GM19099 (cell line): ENCODE data around the gene ARL2.

Experiments used
- POLR2A ChIP-seq: IDR thresholded peaks from 3 replicates; pipeline ENCODE4 v1.6.1; 2011; ENCODE audit warnings: low read depth; ENCODE audit not compliant: insufficient read length; ENCODE audit errors: extremely low read depth

ARL2 gene

GRCh38 chr11:65035579-65035978 lies 21.6 kb downstream of the ARL2 start:
- no peak for TF ChIP-seq POLR2A

DNA sequence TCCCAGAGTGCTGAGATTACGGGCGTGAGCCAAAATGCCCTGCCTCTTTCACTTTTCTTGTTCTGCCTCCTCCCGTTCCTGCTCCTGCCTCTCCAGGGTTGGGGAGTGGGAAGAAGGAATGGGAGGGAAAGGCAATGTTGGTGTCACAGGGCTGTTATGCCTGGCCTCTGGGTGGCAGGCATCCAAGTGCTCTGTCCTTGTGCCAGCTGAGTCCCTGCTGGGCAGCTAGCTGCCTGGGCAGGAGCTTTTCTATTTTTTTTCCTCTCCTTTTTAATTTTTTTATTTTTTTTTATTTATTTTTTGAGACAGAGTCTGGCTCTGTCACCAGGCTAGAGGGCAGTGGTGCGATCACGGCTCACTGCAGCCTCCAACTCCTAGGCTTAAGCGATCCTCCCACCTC lies 23.0 kb downstream of the ARL2 start:
- no peak for TF ChIP-seq POLR2A

DNA sequence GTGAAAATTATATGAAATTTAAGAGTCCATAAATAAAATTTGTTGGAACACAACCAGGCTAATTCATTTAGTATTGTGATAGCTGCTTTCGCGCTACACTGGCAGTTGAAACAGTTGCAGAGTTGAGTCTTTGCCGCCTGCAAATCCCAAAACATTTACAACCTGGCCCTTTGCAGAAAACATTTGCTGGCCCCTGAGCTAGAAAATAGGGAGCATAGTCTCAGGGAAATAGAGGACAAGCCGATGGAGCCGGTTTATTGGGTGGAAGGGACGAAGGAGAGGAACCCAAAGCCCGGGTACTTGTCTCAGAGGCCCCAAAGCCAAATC lies 26.5 kb downstream of the ARL2 start:
- no peak for TF ChIP-seq POLR2A

DNA sequence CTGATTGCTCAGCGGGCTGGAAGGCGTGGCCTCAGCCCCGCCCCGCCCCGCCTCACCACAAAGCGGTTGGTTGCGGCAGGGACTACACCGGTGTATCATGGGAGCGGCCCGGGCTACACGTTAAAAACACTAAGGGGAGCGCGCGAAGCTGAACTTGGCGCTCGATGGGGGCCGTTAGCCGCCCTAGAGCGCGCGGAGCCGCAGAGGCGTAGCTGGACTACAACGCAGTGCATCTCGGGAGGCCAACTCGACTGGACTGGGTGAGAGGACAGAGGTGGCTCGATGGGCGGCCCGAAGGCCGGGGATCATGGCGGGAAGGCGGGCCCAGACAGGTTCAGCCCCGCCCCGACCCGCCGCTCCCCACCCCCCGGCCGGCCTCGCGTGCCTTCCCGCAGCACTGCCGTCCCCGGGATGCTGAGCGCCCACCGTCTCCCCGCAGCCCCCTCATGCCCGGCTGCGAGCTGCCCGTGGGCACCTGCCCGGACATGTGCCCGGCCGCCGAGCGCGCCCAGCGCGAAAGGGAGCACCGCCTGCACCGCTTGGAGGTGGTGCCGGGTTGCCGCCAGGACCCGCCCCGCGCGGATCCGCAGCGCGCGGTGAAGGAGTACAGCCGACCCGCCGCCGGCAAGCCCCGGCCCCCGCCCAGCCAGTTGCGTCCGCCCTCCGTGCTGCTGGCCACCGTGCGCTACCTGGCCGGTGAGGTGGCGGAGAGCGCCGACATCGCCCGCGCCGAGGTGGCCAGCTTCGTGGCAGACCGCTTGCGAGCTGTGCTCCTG lies 27.1 kb downstream of the ARL2 start, which contains the start of gene SAC3D1:
SAC3D1 (plus strand) TSS at position 364 of the 776 bp plus-strand sequence; CDS start at position 447, 83 bp downstream.
- peak; percentile 56 for TF ChIP-seq POLR2A

DNA sequence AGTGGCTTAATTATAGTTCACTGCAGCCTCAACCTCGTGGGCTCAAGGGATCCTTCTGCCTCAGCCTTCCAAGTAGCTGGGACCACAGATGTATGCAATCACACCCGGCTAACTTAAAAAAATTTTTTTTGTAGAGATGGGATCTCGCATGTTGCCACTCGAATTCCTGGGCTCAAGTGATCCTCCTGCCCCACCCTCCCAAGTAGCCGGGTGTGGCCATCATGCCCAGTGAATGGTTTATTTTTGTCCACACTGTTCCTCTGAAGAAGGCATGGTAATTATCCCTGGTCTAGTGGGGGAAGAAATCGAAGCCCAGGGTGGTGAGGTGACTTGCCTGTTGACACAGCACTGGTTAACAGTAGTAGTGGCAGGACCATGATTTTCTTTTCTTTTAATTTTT lies 28.9 kb downstream of the ARL2 start:
- TF ChIP-seq POLR2A, result no peak

DNA sequence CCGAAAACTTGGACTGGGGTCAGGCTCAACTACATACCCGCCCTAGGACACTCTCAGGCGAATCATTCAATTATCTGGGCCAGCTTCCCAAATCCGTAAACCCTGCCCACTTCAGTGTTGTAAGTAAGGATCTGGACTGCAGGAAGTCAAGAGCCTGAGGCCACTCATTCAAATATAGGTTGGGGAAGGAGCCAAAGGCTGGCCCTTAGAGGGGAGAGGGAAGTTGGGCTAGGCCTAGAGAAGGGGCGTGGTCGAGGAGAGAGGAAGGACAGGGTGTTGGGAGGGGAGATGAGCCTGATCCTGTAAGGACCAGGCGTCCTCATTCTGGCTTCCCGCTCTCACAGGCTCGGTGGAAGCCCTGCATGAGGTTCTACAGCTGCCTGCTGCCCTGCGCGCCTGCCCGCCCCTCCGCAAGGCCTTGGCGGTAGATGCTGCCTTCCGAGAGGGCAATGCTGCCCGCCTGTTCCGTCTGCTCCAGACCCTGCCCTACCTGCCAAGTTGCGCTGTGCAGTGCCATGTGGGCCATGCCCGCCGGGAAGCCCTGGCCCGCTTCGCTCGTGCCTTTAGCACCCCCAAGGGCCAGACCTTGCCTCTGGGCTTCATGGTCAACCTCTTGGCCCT lies 30.0 kb downstream of the ARL2 start:
- TF ChIP-seq POLR2A, result no peak

GRCh38 chr11:65045061-65045460 lies 31.1 kb downstream of the ARL2 start:
- TF ChIP-seq POLR2A, result no peak

GRCh38 chr11:65045728-65046127 lies 31.8 kb downstream of the ARL2 start:
- TF ChIP-seq POLR2A, result no peak

- peak; percentile 29 for TF ChIP-seq POLR2A
Measured at GRCh38 chr11:65047581-65048422, 33.8 kb downstream of the ARL2 start.

GRCh38 chr11:65051398-65051858 lies 37.5 kb downstream of the ARL2 start:
- no peak for TF ChIP-seq POLR2A

DNA sequence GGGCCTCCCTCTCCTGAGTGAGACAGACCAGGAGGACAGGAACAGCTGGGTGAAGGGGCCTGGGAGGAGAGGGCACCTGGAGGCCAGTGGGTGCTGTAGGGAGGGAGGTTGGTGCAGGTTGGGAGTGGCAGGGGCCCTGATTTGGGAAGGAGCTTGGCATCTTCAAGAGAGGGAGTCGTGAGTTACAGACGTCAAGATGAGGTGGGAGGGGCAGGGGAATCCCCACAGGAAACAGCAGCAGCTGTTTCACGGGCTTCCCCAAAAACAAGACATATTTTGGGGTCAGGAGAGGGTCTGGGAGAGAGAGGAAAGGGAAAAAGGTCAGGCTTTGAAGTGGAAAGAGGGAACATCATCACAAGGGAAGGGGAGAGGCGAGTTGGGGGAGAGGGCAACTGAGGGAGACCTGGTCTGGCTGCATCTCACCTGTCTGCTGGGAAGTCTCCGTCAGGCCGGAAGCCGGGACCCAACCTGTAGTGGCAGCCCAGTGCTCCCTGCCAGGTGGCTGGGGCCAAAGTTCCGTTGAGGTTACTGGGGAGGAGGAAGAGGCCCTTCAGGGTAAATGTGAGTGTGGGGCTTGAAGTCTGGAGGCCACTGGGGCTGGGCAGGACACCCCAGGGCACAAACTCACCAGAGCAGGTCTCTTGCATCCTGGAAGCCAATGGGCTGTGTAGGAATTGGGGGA lies 40.0 kb downstream of the ARL2 start:
- no peak for TF ChIP-seq POLR2A

DNA sequence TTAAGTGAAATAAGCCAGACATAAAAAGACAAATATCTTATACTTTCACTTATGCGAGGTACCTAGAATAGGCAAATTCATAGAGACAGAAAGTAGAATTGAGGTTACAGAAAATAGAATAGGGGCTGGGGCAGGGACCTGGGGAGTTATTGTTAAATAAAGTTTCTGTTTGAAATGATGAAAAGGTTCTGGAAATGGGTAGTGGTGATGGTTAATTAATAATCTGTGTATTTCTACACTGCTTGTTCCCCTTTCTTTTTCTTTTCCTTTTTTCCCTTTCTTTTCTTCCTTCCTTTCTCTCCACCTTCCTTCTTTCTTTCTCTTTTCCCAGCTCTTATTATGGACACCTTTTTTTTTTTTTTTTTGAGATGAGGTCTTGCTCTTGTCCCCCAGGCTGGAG lies 41.6 kb downstream of the ARL2 start:
- no peak for TF ChIP-seq POLR2A

- no peak for TF ChIP-seq POLR2A
Measured at GRCh38 chr11:65056999-65057398, 43.0 kb downstream of the ARL2 start.

DNA sequence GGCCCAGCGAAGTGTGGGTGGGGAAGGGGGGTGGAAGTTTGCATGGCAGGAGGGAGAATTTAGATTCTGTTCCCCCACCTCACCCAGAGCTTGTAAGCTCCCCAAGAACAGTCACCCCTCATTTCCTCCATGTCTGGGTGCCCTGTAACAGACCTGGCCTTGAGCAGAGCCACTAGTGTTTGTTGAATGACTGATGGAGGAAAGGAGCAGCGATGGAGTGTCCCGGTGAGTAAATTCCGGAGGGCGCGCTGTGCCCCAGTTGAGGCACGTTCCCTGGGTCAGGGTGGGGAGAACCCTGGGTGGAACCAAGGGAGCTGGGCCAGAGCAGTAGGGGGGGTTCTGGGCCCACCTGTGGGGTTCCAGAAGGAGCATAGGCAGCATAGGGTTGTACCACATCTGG lies 43.6 kb downstream of the ARL2 start:
- no peak for TF ChIP-seq POLR2A

- no peak for TF ChIP-seq POLR2A
Measured at GRCh38 chr11:65058012-65058411, 44.1 kb downstream of the ARL2 start.
